ENCODE measurements around the gene UTF1.

UTF1 gene, protein sequence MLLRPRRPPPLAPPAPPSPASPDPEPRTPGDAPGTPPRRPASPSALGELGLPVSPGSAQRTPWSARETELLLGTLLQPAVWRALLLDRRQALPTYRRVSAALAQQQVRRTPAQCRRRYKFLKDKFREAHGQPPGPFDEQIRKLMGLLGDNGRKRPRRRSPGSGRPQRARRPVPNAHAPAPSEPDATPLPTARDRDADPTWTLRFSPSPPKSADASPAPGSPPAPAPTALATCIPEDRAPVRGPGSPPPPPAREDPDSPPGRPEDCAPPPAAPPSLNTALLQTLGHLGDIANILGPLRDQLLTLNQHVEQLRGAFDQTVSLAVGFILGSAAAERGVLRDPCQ

GRCh38 chr10:133230044-133230361, at the start of gene UTF1:
TSS of gene UTF1 (plus strand) at chr10:133230217. CDS start at chr10:133230289, 72 bp downstream.
- TF ChIP-seq GATA3 (IDR thresholded peaks at IDR 0.05; ENCODE audit: low read depth, low read length) (no peak), GATA2 (IDR thresholded peaks at IDR 0.05; ENCODE audit: low read depth, low read length) (no peak)

DNA sequence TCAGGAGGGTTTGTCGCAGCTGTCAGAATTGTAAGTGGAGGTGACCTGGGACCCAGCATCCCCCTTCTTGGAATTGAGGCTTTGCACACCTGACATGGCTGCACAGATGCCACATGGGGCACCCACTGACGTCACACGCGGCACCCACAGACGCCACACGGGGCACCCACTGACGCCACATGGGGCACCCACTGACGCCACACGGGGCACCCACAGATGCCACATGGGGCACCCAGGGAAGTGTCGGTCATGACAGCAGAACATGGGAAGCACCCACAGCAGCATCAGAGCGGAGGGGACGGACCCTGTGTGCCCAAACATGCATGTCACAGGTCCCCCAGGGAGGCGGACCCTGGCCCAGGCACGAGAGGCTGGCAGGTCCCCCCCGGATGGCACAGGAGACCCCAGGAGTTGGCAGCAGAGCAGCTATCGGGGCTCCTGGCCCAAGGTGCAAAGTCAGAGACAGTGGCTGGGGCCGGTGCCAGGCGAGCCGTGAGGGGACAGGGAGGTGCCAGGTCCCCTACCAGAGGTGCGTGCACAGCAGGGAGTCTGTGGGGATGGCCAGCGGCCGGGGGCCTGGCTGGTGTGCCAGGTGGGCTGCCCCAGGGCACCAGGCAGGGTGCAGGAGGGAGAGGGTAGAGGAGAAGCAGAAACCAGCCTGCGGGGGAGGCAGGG, 48.9 kb upstream of the UTF1 start:
- no peak for TF ChIP-seq GATA3 (IDR thresholded peaks at IDR 0.05; ENCODE audit: low read depth, low read length)
- no peak for TF ChIP-seq GATA2 (IDR thresholded peaks at IDR 0.05; ENCODE audit: low read depth, low read length)

DNA sequence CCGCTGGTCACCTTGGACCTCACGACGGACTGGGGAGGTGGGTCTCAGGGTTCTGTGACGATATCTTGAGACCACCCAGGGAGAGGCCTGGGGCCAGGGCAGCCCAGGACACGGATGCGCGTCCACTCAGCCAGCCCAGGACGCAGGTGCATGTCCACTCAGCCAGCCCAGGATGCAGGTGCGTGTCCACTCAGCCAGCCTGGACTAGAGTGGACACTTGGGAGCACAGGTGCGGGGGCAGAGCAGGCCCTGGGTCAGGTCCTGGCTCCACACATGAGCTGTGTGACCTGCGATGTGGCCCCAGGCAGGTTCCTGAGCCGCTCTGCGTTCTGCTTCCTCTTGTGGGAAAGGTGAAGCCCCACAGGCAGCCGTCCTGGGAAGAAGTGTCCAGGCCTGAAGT, 47.8 kb upstream of the UTF1 start:
- no peak for TF ChIP-seq GATA2 (IDR thresholded peaks at IDR 0.05; ENCODE audit: low read depth, low read length)
- no peak for TF ChIP-seq GATA3 (IDR thresholded peaks at IDR 0.05; ENCODE audit: low read depth, low read length)

DNA sequence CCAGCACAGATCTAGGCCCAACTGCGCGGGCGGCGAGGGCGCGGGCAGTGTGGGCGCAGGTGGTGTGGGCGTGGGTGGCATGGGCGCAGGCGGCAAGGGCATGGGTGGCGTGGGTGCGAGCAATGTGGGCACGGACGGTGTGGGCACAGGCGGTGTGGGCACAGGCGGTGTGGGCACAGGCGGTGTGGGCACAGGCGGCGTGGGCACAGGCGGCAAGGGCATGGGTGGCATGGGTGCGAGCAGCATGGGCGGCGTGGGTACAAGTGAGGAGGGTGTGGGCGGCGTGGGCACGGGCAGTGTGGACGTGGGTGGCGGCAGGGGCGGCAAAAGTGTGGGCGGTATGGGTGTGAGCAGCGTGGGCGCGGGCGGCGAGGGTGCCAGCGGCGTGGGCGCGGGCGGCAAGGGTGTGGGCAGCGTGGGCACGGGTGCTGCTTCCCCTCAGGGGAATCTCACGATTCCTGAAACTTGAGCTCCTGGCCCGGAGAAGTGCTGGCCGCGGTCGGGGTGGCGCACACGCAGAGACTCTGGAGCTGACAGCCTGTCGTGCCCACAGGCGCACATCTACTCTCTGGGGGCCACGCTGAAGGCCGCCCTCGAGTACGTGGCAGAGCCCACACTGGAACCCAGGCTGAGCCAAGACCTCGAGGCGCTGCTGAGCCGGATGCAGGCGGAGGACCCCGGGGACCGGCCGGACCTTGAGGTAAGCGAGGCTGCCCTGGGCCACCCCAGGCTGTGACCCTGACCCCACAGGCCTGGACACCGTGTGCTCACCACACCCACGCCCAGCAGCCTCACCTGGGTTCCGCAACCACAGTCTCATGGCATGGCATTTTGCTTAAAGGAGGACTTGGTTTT, 47.0 kb upstream of the UTF1 start:
- TF ChIP-seq GATA3 (IDR thresholded peaks at IDR 0.05; ENCODE audit: low read depth, low read length) (no peak), GATA2 (IDR thresholded peaks at IDR 0.05; ENCODE audit: low read depth, low read length) (no peak)

- TF ChIP-seq GATA3 (IDR thresholded peaks at IDR 0.05; ENCODE audit: low read depth, low read length) (no peak), GATA2 (IDR thresholded peaks at IDR 0.05; ENCODE audit: low read depth, low read length) (no peak)
Measured at GRCh38 chr10:133183646-133184378, 46.2 kb upstream of the UTF1 start.

- TF ChIP-seq GATA3 (IDR thresholded peaks at IDR 0.05; ENCODE audit: low read depth, low read length) (no peak), GATA2 (IDR thresholded peaks at IDR 0.05; ENCODE audit: low read depth, low read length) (no peak)
Measured at GRCh38 chr10:133184591-133185244, 45.3 kb upstream of the UTF1 start.

- TF ChIP-seq GATA2 (IDR thresholded peaks at IDR 0.05; ENCODE audit: low read depth, low read length), result no peak
- no peak for TF ChIP-seq GATA3 (IDR thresholded peaks at IDR 0.05; ENCODE audit: low read depth, low read length)
Measured at GRCh38 chr10:133185421-133185820, 44.6 kb upstream of the UTF1 start.

DNA sequence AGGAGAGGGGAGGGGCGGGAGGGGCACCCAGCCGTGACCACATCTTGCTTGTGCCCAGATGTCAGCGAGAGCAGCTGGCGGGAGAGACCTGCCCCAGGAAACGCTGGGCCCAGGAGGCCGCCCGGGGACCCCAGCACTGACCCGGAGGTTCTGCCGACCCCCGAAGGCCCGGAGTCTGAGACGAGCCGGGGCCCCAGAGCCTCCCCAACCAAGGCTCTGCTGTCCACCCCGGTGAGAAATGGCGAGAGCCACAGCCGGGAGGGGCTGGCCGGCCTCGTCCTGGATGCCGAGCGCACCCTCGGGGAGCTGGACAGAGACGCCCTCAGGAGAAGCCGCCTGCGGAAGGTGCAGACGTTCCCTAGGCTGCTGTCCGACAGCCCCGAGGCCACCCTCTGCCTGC, 44.1 kb upstream of the UTF1 start:
- TF ChIP-seq GATA2 (IDR thresholded peaks at IDR 0.05; ENCODE audit: low read depth, low read length), result no peak

DNA sequence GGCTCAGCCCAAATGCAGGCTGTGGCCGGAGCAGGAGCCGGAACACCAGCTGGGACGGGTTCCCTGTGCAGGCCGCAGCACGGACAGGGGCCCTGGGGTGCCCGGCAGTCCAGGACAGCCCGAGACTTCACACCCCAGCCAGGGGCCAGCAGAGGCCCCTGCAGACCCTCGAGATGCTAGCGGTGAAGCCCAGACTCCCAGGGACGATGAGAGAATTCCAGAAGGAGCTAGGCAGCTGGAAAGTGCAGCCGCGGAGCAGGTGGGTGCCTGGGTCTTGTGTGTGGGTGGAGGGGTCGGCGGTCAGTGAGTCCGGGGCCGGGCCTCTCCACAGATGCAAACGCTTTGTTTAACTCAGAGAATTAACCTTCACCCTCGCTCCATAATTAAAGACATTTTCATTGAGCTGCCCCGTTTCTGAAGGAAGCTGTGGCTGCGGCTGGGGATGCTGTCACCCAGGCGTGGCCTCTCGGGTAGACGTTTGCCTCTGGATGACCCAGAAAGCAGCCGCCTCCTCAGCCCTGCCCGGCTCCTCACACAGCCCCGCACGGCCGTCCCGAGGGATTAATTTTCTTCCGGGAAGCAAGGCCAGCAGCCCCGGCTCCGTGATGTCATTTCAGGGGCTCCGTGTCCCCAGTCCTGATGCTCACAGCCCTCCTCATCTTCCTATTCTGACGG, 43.5 kb upstream of the UTF1 start:
- TF ChIP-seq GATA2 (IDR thresholded peaks at IDR 0.05; ENCODE audit: low read depth, low read length) (no peak), GATA3 (IDR thresholded peaks at IDR 0.05; ENCODE audit: low read depth, low read length) (no peak)

DNA sequence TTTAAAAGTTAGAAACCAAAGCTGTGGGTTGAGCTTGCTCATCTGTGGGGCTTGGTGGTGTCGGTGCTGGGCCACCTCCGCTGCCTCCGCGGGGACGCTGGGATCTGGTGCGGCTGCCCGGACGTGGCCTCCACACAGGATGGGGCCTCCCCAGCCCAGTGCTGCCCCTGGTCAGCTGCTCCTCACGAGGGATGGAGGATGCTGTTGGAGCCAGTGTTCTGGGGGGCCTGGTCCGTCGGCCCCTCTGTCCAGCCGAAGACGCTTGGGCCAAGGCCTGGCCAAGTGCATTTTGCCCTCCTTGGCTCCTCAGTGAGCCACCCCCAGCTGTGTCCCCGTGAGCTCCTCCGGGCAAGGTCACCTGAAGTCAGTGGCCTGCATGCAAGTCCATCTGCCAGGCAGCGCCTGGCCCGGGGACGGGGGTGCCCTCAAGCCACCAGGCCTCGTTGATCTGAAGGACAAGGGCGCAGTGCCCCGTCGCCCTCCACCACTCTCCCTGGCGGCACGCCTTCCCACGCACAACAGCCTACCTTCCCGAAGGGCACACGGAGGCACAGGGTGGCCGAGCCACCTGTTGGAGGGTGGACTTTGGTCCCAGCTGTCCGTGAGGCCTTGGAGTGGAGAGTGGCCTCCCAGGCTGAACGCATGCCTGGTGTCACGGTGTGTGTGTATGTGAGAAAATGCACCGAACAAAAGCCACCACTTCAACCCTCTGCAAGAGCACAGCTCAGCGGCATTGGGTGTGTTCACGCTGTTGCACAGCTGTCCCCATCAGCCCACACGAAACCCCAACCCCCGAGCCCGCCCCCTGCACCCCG, 42.7 kb upstream of the UTF1 start:
- no peak for TF ChIP-seq GATA3 (IDR thresholded peaks at IDR 0.05; ENCODE audit: low read depth, low read length)
- TF ChIP-seq GATA2 (IDR thresholded peaks at IDR 0.05; ENCODE audit: low read depth, low read length), result no peak

DNA sequence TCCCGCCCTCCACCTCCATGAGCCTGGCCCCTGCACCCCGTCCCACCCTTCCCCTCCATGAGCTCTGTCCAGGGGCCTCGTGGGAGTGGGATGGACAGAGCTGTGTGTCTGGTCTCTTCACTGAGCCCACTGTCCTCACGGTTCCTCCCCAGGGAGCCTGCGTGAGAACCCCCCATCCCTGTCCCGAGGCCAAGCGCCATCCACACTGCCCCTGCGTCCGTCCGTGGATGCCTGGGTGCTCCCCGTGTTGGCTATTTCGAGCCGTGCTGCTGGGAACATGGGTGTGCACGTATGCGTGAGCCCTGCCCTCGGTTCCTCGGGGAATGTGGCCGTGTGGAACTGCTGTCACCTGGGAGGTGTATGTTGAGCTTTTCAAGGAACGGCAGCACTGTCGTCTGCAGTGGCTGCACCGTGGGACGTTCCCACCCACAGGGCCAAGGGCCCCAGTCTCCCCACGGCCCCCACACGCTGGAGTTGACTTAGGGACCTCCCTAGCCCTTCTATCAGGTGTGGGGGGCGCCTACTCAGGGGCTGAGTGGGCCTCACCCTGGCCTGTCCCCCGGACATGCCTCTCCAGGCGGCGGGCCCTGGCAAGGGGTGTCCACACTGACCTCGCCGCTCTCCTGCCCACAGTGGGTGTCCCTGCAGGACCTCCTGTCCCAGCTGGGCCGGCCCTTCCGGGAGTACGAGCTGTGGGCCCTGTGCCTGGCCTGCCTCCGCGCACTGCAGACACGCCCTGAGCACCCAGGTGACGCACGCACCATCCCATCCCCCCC, 41.9 kb upstream of the UTF1 start:
- no peak for TF ChIP-seq GATA3 (IDR thresholded peaks at IDR 0.05; ENCODE audit: low read depth, low read length)
- no peak for TF ChIP-seq GATA2 (IDR thresholded peaks at IDR 0.05; ENCODE audit: low read depth, low read length)

GRCh38 chr10:133189256-133189655, 40.8 kb upstream of the UTF1 start:
- TF ChIP-seq GATA2 (IDR thresholded peaks at IDR 0.05; ENCODE audit: low read depth, low read length) (no peak), GATA3 (IDR thresholded peaks at IDR 0.05; ENCODE audit: low read depth, low read length) (no peak)

Measured in SH-SY5Y (cell line).